ENCODE measurements around the gene GNG12. TPM values are rescaled to one million over a fixed set of nuclear protein-coding genes. Genes with fewer than 3 reads are reported as not detected.

GNG12 gene
- total and polyA plus RNA-seq, 2 donors (not counting 3 experiments of a cell fraction or from before 2014, with no cell fraction given): 107 to 152 TPM

DNA sequence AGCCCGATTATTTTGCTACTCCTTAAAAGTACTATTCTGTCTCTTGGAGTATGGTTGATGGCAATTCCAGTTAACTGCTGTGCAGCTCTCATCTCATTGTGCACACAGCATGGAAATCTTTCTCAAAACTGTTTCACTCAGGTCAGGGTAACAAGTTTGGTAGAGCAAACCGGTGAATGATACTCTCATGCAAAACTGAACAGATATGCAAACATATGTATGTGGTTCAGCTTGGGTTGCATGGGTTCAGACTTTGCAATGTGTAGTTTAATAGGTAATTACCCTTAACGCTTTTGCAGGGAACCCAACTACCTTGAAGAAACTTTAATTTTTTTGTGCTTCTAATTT, 146.1 kb downstream of the GNG12 start:
- Histone ChIP-seq H3K27me3 (ENCODE audit: control insufficient read depth in 2 of 2, insufficient read depth in 2 of 2, low read length in 2 of 2) (no peaks in the 10 kb centered on the region), H3K4me3 (replicated peaks in 1 of 3; ENCODE audit: insufficient read depth in 1 of 3, low read depth in 1 of 3, low read length in 3 of 3) (peak overlapping the region; percentile 27 to 85 (median 83)), H3K9me3 (replicated peaks; ENCODE audit: control insufficient read depth, insufficient read depth, low read length) (no peaks in the 10 kb centered on the region), H3K4me1 (ENCODE audit: control insufficient read depth, extremely low read depth, insufficient read depth, low read length) (peaks cover 43% of the 10 kb centered on the region), H3K27ac (ENCODE audit: insufficient read depth, low read depth, low read length) (peak overlapping the region; percentile 90), H3K9ac (replicated peaks; ENCODE audit: extremely low read depth, insufficient read depth, low read length) (peak overlapping the region; percentile 96), H4K20me1 (replicated peaks; ENCODE audit: control insufficient read depth, extremely low read depth, insufficient read depth, low read length) (no peaks in the 10 kb centered on the region), H3K79me2 (ENCODE audit: control insufficient read depth, insufficient read depth, low read length) (peaks cover 18% of the 10 kb centered on the region), H3K4me2 (ENCODE audit: insufficient read depth, low read length) (peak overlapping the region; percentile 91), H2AFZ (ENCODE audit: low read depth, low read length) (no peak overlapping the region), H3K36me3 (ENCODE audit: control insufficient read depth in 2 of 2, extremely low read depth in 1 of 2, insufficient read depth in 2 of 2, low read length in 2 of 2) (peaks cover 0 to 8% of the 10 kb centered on the region in 2 experiments), H3K9me1 (replicated peaks; ENCODE audit: control insufficient read depth, extremely low read depth, insufficient read depth, low read length) (no peaks in the 10 kb centered on the region)
- BruUV-seq (replicated peaks): no TSS peak
- CTCF ChIA-PET: interaction anchor here (0.9 to 7.7 kb wide), 11 partner anchors 12 to 697 kb away, joined by 3 to 87 read pairs (median 5); no protein-coding TSS in a partner anchor
- intact Hi-C loops (cut with micrococcal nuclease): loop anchor here (2.0 kb wide), 1 partner anchor 160 kb away; no protein-coding TSS in a partner anchor
- dilution Hi-C loops (cut with MboI; ENCODE audit: extremely low pct_ligation_motif_present, low sequenced_read_pairs): no loop called here
- POLR2A ChIA-PET: interaction anchor here (0.9 to 1.6 kb wide), 8 partner anchors 15 to 163 kb away, joined by 3 to 7 read pairs (median 4); no protein-coding TSS in a partner anchor
- DNase-seq (ENCODE audit: low read depth, low spot score) (no peak), FAIRE-seq (no peak)
- no peak for TF ChIP-seq JUN (IDR thresholded peaks at IDR 0.05; ENCODE audit: borderline replicate concordance, insufficient read depth, insufficient read length, low read depth)
- no peak for TF ChIP-seq FOS (IDR thresholded peaks at IDR 0.05; ENCODE audit: borderline replicate concordance, insufficient read depth, low read length)
- no peak for TF ChIP-seq CTCF (IDR thresholded peaks at IDR 0.05; ENCODE audit: extremely low read depth in 1 of 2, insufficient read depth in 1 of 2, low read depth in 1 of 2, low read length in 2 of 2)
